ENCODE measurements around the gene SMYD3. TPM values are rescaled to one million over a fixed set of nuclear protein-coding genes. Genes with fewer than 3 reads are reported as not detected.

The SMYD3 gene
- total RNA-seq, 4 donors from 2014 or later = 12.0 to 15.0 (median 13.2) TPM

DNA sequence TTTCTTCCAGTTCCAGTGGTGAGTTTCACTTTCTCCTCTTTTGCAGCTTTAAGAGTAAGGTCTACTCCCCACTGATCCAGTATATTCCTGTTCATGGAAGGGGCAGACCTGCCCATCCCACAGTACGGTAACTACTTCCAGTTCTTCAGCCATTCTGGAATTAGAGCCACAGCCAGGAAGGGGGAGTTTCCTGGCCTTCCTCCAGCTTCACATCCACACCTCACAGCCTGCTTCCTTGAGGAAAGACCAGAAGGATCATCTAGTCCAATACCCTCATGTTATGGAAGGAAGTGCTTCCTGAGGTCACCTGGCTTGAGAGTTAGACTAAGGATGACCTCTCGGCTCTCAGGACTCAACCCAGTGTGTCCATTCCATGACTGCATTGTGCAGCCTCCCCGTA, 754.5 kb downstream of the SMYD3 start:
- Histone ChIP-seq H3K27me3 (no peaks in the 10 kb centered on the region), H3K9me3 (peaks cover 0 to 12% (median 2%) of the 10 kb centered on the region in 4 donors), H3K4me1 (no peaks in the 10 kb centered on the region), H3K4me3 (no peak overlapping the region), H3K27ac (replicated peaks in 1 of 4) (no peak overlapping the region), H3K36me3 (peaks cover 0 to 20% (median 4%) of the 10 kb centered on the region in 4 donors)
- no peak for TF ChIP-seq POLR2AphosphoS5 (IDR thresholded peaks at IDR 0.05)
- TF ChIP-seq POLR2A (IDR thresholded peaks at IDR 0.05; ENCODE audit: low read depth) = no peak
- no peak for TF ChIP-seq EP300 (IDR thresholded peaks at IDR 0.05)
- TF ChIP-seq, protein P1, sequence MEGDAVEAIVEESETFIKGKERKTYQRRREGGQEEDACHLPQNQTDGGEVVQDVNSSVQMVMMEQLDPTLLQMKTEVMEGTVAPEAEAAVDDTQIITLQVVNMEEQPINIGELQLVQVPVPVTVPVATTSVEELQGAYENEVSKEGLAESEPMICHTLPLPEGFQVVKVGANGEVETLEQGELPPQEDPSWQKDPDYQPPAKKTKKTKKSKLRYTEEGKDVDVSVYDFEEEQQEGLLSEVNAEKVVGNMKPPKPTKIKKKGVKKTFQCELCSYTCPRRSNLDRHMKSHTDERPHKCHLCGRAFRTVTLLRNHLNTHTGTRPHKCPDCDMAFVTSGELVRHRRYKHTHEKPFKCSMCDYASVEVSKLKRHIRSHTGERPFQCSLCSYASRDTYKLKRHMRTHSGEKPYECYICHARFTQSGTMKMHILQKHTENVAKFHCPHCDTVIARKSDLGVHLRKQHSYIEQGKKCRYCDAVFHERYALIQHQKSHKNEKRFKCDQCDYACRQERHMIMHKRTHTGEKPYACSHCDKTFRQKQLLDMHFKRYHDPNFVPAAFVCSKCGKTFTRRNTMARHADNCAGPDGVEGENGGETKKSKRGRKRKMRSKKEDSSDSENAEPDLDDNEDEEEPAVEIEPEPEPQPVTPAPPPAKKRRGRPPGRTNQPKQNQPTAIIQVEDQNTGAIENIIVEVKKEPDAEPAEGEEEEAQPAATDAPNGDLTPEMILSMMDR (IDR thresholded peaks at IDR 0.05) = no peak
- 89% methylated on average over 3 of the region's 3 CpGs for WGBS
- intact Hi-C loops (cut with DNase I) = no loop called here
- peak; percentile 42 for DNase-seq (ENCODE audit: extremely low spot score)

DNA sequence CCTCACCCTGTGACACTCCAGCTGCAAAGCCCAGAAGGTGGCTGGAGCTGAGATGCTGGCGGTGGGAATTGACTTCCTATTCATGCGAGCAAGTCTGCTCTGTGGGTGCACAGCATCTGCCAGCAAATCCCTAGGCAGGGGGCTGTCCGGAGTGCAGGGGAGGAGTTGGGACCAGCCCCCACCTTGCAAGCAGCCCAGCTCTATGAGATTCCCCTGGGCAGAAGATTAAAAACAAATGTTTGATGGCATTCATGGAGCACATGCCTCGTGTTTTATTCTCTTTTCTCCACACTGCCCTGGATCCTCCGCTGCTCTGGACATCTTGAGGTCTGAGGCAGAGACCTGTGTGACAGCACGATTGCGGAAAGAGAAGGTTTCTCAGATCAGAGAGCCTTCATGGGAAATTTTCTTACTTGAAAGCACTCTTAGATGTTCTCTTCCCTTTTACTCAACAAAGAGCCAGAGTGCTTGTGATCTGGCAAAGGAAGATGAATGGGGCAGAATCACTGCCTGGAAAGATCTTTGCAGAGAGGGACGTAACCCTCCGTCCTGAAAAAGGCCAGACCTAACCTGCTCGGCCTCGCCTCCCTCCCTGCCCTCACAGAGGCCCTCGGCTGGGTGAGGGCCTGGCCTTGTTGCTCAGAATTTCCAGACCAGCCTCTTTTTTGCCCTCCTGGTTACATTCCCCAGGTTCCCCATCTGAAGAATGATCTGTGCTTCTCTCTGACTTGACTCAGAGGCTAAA, 755.2 kb downstream of the SMYD3 start:
- Histone ChIP-seq H3K9me3 (peaks cover 0 to 12% (median 4%) of the 10 kb centered on the region in 4 donors), H3K27me3 (no peaks in the 10 kb centered on the region), H3K4me3 (no peak overlapping the region), H3K27ac (replicated peaks in 1 of 4) (no peak overlapping the region), H3K36me3 (peaks cover 0 to 20% (median 4%) of the 10 kb centered on the region in 4 donors), H3K4me1 (no peaks in the 10 kb centered on the region)
- DNase-seq (ENCODE audit: extremely low spot score) = peak; percentile 89
- intact Hi-C loops (cut with DNase I) = no loop called here
- WGBS = 84% methylated on average over 12 of the region's 12 CpGs
- TF ChIP-seq EP300 (IDR thresholded peaks at IDR 0.05) = no peak
- TF ChIP-seq POLR2AphosphoS5 (IDR thresholded peaks at IDR 0.05) = no peak
- TF ChIP-seq POLR2A (IDR thresholded peaks at IDR 0.05; ENCODE audit: low read depth) = no peak
- TF ChIP-seq, protein P1 (IDR thresholded peaks at IDR 0.05) = no peak

DNA sequence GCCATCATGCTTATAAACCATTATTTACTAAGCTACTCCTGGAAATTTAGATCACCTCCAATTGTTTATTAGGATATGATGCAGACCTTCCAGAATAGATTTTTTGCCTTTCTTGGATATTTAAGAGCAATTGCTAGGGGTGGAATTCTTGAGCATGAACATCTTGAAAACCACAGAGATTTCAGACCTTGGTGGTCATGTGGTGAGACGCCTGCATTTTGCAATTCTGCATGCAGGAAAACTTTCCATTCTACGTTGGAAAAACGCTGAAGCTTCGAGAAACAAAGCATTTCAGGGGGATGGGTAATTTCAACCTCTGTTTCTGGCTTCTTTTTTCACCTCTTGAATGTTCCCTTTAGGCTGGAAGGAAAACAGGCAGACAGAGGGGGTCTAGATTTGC, 756.0 kb downstream of the SMYD3 start:
- 78% methylated on average over 4 of the region's 4 CpGs for WGBS
- Histone ChIP-seq H3K27ac (replicated peaks in 1 of 4) (no peak overlapping the region), H3K4me3 (no peak overlapping the region), H3K9me3 (peaks cover 0 to 12% (median 6%) of the 10 kb centered on the region in 4 donors), H3K36me3 (peaks cover 0 to 20% (median 4%) of the 10 kb centered on the region in 4 donors), H3K4me1 (no peaks in the 10 kb centered on the region), H3K27me3 (no peaks in the 10 kb centered on the region)
- TF ChIP-seq POLR2A (IDR thresholded peaks at IDR 0.05; ENCODE audit: low read depth) (no peak), POLR2AphosphoS5 (IDR thresholded peaks at IDR 0.05) (no peak), EP300 (IDR thresholded peaks at IDR 0.05) (no peak)
- TF ChIP-seq, protein P1 (IDR thresholded peaks at IDR 0.05) = no peak
- intact Hi-C loops (cut with DNase I) = no loop called here
- no peak for DNase-seq (ENCODE audit: extremely low spot score)

DNA sequence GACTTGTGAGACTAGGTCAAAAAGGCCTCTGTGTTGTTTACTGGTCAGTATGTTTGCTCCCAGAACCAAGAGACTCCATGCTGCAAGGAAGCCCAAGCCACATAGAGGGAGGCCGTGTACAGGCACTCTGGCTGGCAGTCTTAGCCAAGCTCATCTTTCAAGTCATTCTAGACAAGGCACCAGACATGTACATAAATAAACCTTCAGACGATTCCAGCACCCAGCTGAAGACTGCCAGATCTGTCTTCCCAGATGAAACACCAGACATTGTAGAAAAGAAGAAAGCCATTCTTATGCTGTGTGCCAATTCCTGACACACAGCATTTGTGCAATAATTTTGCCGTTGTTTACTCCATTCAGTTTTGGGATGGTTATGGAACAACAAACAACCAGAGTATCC, 756.8 kb downstream of the SMYD3 start:
- Histone ChIP-seq H3K36me3 (peaks cover 0 to 20% (median 4%) of the 10 kb centered on the region in 4 donors), H3K9me3 (peaks cover 0 to 9% (median 6%) of the 10 kb centered on the region in 4 donors), H3K27me3 (no peaks in the 10 kb centered on the region), H3K4me3 (no peak overlapping the region), H3K4me1 (no peaks in the 10 kb centered on the region), H3K27ac (replicated peaks in 1 of 4) (no peak overlapping the region)
- intact Hi-C loops (cut with DNase I) = no loop called here
- no peak for TF ChIP-seq POLR2AphosphoS5 (IDR thresholded peaks at IDR 0.05)
- TF ChIP-seq POLR2A (IDR thresholded peaks at IDR 0.05; ENCODE audit: low read depth) = no peak
- TF ChIP-seq, protein P1 (IDR thresholded peaks at IDR 0.05) = no peak
- no peak for TF ChIP-seq EP300 (IDR thresholded peaks at IDR 0.05)
- 80% methylated on average over 3 of the region's 3 CpGs for WGBS
- DNase-seq (ENCODE audit: extremely low spot score) = no peak
